GM18507 (cell line): ENCODE measurements around the gene DDAH2.
A peak's percentile ranks its signal among the peaks of the same experiment; 100 is the strongest.

Experiments
- DNase-seq: peaks from one replicate; pipeline ENCODE4 v3.0.0; 2011; ENCODE audit warnings: low read depth; ENCODE audit not compliant: insufficient read length; ENCODE audit errors: extremely low spot score
- FAIRE-seq: peaks from 2 replicates; lab custom pipeline; 2011; peaks lifted over from hg19 to GRCh38; lab: Jason Lieb, UNC

DDAH2 gene

DNA sequence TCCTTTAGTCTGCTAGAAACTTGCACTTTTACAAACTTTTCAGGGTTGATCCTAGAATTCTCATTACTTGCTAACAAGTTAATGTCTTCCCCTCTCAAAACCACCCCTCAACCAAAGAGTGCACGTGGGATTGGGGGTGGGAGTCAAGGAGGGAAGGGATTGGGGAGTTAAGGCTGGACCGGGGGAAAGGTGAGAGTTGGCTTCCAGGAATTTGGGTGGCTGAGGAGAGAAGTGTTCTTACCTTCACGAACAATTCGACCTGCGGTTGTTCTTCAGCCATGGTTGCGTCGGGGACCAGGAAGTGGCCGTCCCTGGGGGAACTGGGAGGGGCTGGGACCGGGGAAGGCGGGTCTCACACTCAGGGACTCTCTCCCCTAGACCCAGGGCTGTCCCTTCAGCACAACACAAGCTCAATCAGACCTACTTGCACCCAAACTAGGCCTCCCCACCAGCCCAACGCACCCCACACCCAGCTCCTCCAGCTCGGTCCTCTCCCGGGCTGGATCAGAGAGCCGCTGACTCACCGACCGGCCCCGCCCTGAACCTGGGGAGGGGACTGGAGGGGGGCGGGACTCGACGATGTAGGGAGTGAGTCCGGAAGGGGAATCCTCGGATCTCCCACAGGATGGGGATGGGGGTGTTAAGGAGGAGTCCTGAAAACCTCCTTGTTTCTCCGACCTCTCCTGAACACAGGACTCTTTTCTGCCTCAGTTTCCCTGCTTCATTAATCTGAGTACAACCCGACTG lies 7.1 kb upstream of the DDAH2 start, which contains the start of gene CLIC1:
Gene CLIC1 (minus strand): TSS at position 510 of the 747 bp plus-strand sequence. CDS start 230 bp downstream, at position 280.
- DNase-seq: no peak
- FAIRE-seq: peak; percentile 91

DNA sequence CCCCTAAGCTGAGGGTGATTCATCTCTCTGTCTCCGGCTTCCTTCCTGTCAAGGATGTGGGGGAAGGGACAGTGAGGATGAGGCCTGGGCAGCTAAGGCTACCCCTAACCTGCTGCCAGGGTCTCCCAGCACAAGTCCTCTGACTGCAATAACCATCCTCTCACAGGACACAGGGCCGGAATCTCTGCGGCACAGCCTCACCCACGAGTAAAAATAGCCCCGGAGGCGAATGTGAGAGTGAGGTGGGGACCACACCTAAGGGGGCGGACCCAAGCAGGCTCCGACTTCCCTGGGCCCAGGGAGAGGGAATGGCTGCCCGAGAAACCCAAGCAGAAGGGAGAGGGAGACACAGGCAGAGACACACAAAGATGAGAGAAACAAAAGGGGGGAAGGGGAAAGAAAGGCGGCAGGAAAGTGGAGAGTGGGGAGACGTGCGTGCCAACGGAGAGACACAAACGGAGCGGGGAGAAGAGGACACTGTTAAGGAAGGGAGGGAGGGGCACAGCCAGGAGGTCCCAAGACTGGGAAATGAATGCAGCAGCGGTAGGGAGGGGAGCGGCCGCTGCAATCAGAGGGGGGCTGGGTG lies 5.8 kb upstream of the DDAH2 start:
- FAIRE-seq (peak; percentile 82), DNase-seq (no peak)

DNA sequence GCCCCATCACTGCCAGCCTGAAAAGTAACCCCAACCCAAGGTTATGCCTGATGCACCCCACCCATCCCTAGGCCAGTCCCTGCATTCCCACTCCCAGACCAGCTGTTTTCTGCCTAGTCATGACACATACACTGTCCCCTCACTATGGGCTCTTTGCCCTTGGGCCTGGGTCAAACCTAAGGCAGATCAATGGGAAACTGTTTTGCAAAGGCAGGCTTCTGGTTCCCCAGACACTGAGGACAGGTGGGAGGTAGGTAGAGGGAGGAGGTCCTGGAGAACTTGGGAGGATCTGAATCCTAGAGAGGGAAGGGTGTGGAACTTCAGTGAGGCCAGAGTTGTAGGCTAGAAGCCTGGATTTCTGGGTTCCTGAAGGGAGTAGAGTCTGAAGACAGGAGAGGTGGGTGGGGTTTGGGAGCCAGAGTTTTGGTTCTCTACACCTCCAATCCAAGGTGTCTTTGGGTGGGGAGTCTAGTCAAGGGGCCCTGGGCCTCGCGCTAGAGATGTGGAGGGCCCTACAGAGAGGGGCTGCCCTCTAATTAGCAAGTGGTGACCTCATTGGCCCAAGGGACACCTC lies 5.2 kb upstream of the DDAH2 start:
- FAIRE-seq: no peak

DNA sequence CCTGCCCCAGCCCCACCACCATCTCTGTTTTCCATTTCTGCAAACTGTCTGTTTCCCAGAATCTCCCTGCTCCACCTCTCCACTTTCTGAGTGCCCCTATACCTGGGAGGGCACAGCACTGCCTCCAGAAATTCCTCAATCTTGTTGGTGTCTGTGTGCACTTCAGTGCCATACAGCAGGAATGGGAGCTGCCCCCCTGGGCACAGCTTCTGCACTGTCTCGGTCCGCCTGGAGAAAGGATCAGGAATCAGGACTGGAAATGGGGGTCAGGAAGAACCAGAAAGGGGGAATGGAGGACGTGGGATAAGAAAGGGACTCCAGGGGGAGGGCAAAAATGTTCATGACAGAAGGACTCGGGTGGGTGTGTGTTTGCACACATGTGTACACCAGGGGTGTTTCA lies 4.6 kb upstream of the DDAH2 start:
- DNase-seq (no peak), FAIRE-seq (no peak)

More for the DNA sequence above, 5.2 kb upstream of the DDAH2 start:
- no peak for DNase-seq

DNA sequence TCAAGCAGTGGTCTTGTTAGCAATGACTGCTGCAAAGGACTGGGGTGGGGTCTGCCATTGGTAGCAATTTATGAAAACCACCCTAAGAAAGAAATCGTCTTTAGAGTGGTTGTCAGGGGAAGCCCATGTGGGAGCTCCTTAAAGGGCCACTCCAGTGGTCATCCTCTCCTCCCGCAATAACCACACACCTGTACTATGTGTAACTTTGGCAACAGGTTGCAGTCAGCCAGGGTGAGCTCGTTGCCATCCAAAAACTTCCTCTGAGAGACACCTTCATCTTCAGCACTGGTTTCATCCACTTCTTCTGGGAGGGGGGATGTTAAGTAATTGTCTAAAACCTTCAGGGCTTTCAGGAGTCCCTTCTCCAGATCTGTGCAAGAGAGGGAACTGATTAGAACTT lies 2.9 kb upstream of the DDAH2 start:
- FAIRE-seq: no peak
- DNase-seq: no peak

DNA sequence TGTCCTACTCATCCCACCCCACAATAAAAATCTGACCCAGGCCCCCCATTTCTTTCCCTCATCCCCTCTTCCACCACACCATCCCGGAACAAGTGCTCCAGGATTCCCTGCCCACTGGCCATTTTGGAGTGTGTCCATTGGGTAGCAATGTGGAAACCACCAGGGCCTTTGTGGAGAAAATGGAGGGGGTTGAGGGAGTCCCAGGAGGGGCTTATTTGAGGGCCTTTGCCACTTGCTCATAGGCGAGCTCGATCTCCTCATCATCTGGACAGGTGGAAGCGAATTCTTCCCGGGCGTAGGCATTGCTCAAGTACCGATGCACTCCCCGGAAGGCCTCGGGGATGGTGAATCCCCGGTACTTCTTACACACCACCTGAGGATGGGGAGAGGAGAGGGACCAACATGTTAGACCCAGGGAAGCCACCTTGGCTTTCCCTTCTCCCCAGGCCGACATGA lies 1.6 kb upstream of the DDAH2 start:
- FAIRE-seq (no peak), DNase-seq (no peak)

DNA sequence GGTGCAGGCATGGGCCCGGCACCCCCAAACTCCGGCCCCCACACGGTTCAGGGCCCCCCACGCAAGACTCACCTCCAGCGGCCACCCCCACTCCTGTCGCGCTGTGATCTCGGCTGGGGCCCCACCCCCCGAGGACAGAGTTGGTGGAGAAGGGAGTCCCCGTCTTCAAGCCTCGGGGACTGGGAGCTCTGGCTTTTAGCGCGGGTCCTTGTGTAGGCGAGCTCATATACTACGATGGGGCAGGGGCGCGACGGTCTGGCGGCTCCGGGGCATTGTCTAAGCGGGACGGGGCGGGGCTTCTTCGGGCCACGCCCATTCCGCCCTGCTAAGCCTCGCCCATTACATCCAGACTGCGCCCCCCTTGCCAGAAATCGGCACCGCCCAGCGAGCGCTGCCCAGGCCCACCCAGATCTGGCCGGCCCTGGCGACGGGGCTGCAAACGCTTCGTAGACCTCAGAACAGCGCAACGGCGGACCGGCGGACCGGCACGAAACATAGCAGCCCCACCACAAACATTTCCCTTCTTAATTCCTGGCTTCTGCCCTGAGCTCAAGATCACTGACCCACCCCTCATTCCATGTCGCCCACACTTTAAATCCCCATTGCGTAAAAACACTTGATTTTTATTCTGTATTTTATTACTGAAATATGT lies 1.0 kb upstream of the DDAH2 start:
- no peak for DNase-seq

DNA sequence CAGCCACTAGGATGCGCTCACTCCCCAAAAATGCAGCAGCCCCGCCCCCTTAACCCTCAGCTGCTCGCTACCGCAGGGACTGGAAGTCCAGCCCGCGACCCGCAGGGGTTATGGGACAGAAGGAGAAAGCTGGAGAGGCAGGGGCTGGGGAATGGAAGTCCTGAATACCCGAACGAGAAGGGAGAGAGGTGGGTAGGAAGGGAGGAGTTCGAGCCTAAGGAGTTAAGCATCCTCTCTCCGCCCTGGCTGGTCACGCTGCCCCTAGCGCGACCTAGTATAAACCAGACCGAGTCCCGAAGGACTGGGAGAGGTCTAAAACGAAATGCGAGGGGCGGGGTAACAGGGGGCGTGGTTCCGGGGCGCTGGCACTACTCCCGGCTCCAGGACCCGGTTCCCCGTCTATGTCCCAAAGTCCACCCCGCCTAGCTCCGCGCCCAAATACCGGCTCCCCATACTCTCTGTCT lies 448 bp upstream of the DDAH2 start:
- FAIRE-seq (peak; percentile 73), DNase-seq (no peak)

More for the DNA sequence above, 1.0 kb upstream of the DDAH2 start:
- peak; percentile 21 for FAIRE-seq

DNA sequence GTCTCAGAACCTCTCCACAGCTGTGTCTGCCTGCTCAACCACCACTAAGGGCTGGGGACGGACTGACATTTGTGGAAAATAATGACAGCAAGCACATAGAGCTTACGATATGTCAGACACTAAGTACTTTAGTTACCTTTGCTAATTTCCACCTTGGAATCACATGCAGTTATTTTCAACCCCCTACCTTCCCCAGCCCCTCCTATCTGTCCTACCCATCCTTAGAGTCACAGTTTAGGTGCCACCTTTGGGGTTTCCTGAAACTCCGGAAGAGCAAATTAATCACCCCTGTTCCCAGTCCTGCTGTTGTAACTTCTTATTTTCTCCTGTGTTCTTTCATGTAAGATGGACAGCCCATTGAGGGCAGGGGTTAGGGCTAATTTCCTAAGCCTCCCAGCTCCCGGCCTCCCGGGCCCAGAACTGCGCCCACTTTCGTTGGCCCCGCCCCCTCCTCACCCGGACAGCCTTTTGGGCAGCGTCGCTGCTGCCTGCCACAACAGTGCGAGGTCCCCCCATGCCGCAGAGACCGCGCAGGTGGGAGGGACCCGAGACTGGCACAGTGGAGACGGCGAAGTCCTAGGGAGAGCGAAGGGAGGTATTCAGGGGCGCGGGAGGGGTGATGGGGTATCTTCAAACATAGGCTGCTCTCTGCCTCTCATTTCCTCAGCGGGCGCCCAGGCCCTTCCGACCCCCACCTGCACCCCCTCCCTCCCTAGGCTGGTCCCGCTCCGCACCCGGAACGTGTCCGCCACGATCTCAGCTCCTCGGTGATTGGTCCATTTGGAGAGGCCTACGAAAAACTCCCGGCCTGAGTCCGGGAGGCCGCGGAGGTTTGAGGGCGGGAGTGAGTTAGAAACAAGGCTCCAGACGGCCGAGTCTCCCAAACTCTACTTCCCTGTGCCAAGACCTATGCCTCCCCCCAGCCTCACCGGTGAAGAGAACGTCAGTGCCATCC lies 1.1 kb downstream of the DDAH2 start:
- FAIRE-seq (peak; percentile 89), DNase-seq (no peak)

DNA sequence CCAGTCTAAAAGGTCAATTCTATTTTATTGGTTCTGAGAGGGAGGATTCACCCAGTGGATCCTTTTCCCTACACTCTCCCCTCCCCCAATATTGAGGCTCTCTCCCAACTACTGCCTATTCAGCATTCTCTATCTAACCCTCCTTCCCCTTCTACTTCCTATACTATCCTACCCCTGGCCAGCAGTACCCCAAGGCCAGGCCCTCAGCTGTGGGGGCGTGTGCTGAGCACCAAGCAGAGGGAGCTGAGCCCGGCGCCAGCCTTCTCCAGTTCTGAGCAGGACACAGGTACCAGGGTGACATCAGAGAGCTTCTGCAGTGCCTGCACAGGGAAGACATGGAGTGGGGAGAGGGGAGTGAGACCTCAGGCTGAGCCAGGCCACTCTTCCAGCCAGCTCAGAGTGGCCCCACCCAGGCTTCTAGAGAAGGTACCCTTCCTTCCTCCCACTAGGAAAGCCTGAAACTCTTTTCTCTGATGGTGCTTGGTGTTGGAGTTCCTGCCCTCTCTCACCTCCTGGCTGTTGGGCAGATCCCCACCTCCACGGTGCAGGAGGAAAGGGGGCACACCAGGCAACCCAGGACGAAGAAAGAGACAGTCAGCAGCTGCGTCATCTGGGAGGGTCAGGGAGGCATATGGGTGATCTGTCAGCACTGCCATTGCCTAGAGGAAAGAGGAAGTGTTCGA lies 1.9 kb downstream of the DDAH2 start:
- FAIRE-seq (no peak), DNase-seq (no peak)

DNA sequence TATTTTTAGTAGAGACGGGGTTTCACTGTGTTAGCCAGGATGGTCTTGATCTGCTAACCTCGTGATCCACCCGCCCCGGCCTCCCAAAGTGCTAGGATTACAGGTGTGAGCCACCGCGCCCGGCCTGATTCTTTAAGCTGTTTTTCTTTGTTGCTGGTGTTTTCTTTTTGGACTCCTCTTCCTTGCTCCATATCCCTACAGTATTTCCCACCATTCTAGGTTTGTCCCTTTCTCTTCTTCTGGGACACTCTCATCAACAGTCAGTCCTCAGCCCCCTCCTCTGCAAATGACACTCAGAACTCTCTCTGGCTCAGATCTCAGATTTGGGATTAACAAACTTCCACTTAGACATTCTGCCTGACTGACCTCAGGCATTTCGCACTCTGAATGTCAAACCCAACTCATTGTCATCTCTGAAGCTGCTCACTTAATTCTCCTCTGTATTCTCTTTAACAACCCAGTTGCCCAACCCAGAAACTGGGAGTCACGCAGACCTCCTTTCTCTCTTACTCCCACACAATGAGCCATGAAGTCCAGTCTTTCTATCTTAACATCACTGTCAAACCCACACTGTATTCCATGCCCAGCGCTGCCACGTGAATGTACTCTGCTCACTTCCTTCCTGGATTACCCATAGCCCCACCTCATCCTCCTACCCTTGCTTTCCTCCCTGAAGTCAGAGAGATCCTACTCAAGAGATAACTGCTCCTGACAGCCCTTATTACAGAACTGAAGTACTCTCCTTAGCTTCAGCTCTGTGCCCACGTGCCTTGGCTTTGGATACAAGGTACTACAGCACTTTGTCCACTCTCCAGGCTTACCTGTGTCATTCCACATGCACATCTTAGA lies 3.4 kb downstream of the DDAH2 start:
- FAIRE-seq (no peak), DNase-seq (no peak)

DNA sequence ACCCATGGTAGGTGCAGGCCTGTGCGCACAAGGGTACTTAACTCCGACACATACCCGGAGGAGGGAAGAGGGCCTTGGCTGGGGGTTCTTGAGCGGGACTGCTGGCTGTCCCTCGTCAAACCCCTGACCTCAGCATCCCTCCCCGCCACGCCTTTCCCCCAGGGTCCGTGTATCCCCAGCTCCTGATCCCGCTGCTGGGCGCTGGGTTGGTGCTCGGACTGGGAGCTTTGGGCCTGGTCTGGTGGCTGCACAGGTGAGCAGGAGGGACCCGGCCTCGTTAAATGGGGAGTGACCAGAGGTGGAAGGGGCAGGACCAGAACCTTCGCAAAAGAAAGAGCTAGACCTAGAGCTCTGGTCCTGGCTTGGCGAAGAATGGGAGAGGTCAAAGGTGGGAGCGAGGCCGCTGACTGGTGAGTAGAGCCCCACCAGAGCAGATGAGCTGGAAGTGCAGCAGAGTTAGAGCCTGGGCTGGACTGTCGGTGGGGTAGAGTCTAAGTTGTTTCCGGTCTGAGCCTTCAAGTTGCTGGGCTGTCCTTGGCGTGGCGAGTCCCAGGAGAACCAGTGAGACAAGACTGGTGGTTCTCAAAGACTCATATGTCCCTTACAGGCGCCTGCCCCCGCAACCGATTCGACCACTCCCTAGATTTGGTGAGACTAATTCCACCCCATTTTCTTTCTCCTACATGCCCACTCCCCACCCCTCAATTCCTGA lies 5.0 kb downstream of the DDAH2 start:
- FAIRE-seq (no peak), DNase-seq (no peak)

DNA sequence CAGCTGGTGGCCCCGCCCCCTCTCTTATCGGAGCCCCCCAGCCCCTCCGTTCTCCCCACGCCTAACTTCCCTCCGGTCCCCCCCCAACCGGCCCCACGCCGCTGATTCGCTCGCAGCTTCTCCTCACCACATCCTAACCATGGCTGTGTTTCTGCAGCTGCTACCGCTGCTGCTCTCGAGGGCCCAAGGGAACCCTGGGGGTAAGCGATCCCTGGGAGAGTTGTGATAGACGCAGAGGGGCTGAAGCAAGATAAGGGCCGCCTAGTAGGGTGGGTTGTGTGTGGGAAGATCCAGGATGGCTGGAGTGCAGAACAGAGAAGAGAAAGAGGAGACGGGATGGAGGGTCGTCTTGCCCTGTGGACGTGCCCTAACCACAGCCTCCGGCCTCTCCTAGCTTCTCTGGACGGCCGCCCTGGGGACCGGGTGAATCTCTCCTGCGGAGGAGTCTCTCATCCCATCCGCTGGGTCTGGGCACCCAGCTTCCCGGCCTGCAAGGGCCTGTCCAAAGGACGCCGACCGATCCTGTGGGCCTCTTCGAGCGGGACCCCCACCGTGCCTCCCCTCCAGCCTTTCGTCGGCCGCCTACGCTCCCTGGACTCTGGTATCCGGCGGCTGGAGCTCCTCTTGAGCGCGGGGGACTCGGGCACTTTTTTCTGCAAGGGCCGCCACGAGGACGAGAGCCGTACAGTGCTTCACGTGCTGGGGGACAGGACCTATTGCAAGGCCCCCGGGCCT lies 5.7 kb downstream of the DDAH2 start, which contains the start of gene MPIG6B:
Gene MPIG6B (plus strand): TSS at position 129 of the 735 bp plus-strand sequence. CDS start 11 bp downstream, at position 140.
- FAIRE-seq (no peak), DNase-seq (no peak)

DNA sequence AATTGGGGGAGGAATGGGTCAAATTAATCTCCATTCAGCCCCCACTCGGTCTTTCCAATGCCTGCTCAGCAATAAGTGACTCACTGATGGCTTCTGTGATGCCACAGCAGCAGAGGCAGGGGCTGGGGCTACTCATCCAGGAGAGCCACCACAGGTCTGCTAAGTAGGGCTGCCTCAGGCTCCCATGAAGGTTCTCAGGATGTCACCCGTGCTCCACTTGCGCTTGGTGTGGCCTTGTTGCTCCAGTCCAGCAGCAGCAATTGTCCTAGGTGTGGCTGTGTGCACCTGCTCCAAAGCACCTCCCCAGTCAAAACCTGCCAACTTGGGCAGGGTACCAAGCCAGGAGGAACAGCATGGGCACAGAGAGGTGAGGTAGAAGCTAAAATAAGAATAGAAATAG lies 6.9 kb downstream of the DDAH2 start:
- no peak for DNase-seq
- FAIRE-seq: no peak

DNA sequence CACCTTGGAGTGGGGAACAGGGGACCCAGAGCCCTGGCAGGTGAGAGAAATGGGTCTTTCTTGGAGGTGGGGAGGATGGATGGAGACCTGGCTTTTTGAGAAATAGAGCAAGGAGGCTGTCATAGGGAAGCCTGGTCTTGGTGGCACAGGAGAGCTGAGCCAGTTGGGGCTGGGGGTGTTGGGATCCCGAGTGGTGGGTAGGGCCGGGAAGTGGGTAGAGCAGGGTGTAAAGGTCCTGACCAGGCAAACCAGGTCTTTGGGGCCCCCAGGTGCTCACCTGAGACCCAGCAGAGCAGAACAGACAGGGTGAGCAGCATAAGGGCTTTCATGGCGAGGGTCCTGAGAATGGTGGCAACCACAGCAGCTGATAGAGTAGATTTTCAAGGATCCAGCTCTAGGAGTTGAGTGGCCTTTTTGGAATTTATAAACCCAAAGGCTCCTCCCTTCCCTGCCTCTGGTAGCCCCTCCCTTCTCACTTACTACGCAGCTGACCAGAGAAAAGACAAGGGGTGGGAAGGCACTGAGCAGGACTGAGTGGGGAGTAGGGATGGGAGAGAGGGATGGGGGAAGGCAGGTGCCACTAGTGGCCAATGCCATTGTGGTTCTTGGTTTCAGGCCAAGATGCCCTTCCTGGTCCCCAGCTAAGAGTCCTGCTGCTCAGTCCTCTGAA lies 7.6 kb downstream of the DDAH2 start, which contains the start of gene LY6G6C:
Gene LY6G6C (minus strand): TSS at position 396 of the 670 bp plus-strand sequence. CDS start 67 bp downstream, at position 329.
- FAIRE-seq: no peak
- no peak for DNase-seq
